ENCODE data around the gene NKX1-1. TPM values are rescaled to one million over a fixed set of nuclear protein-coding genes. Genes with fewer than 3 reads are reported as not detected.

The NKX1-1 gene
- total RNA-seq, 2 experiments from 2014 or later, result not detected

GRCh38 chr4:1379801-1380331 is 26.4 kb downstream of the NKX1-1 start:
- peaks cover 0 to under 1% of the 10 kb centered on the region in 2 experiments for H3K9me3 ChIP-seq (ENCODE audit: control insufficient read depth in 1 of 2, insufficient read depth in 1 of 2, low read length in 2 of 2)
- H3K36me3 ChIP-seq (ENCODE audit: insufficient read depth, low read length), result peaks cover 16% of the 10 kb centered on the region
- Mint-ChIP-seq H3K36me3 (ENCODE audit: low read depth) (peaks cover 9% of the 10 kb centered on the region), H3K4me3 (no peak overlapping the region), H3K9me3 (no peaks in the 10 kb centered on the region), H3K27me3 (no peaks in the 10 kb centered on the region), H3K27ac (no peak overlapping the region), H3K4me1 (ENCODE audit: low read depth) (no peaks in the 10 kb centered on the region)
- no peak overlapping the region for H3K27ac ChIP-seq (ENCODE audit: low read depth in 1 of 2, low read length in 2 of 2)
- ChIA-PET CTCF (no interaction called here), POLR2A (no interaction called here)
- intact Hi-C loops (cut with DNase I, micrococcal nuclease), result no loop called here
- ATAC-seq (ENCODE audit: poor library complexity), result no peak
- H3K4me3 ChIP-seq (ENCODE audit: low read length), result no peak overlapping the region
- no peak for DNase-seq
- TF ChIP-seq CTCF (IDR thresholded peaks at IDR 0.05), result no peak
- no peaks in the 10 kb centered on the region for H3K4me1 ChIP-seq (ENCODE audit: insufficient read depth, low read length)
- H3K27me3 ChIP-seq (ENCODE audit: control insufficient read depth in 1 of 2, insufficient read depth in 2 of 2, low read length in 2 of 2), result no peaks in the 10 kb centered on the region

- no peak overlapping the region for H3K4me3 ChIP-seq (ENCODE audit: low read length)
- H3K4me3 Mint-ChIP-seq, result no peak overlapping the region
- no peak overlapping the region for H3K27ac Mint-ChIP-seq
- H3K4me1 Mint-ChIP-seq (ENCODE audit: low read depth), result no peaks in the 10 kb centered on the region
- no peak for TF ChIP-seq CTCF (IDR thresholded peaks at IDR 0.05)
- no peaks in the 10 kb centered on the region for H3K9me3 ChIP-seq (ENCODE audit: control insufficient read depth in 1 of 2, insufficient read depth in 1 of 2, low read length in 2 of 2)
- no peaks in the 10 kb centered on the region for H3K27me3 Mint-ChIP-seq
- no peaks in the 10 kb centered on the region for H3K9me3 Mint-ChIP-seq
- DNase-seq (no peak), ATAC-seq (ENCODE audit: poor library complexity) (no peak)
- H3K4me1 ChIP-seq (ENCODE audit: insufficient read depth, low read length), result no peaks in the 10 kb centered on the region
- no peak overlapping the region for H3K27ac ChIP-seq (ENCODE audit: low read depth in 1 of 2, low read length in 2 of 2)
- ChIA-PET POLR2A (no interaction called here), CTCF (no interaction called here)
- peaks cover 9% of the 10 kb centered on the region for H3K36me3 Mint-ChIP-seq (ENCODE audit: low read depth)
- peaks cover 11% of the 10 kb centered on the region for H3K36me3 ChIP-seq (ENCODE audit: insufficient read depth, low read length)
- intact Hi-C loops (cut with DNase I, micrococcal nuclease), result no loop called here
- H3K27me3 ChIP-seq (ENCODE audit: control insufficient read depth in 1 of 2, insufficient read depth in 2 of 2, low read length in 2 of 2), result no peaks in the 10 kb centered on the region
Observed at GRCh38 chr4:1379351-1379781, 26.9 kb downstream of the NKX1-1 start.

- H3K27ac ChIP-seq (ENCODE audit: low read depth in 1 of 2, low read length in 2 of 2), result no peak overlapping the region
- no peaks in the 10 kb centered on the region for H3K27me3 ChIP-seq (ENCODE audit: control insufficient read depth in 1 of 2, insufficient read depth in 2 of 2, low read length in 2 of 2)
- Mint-ChIP-seq H3K27ac (no peak overlapping the region), H3K27me3 (no peaks in the 10 kb centered on the region), H3K4me3 (no peak overlapping the region), H3K36me3 (ENCODE audit: low read depth) (peaks cover 11% of the 10 kb centered on the region), H3K4me1 (ENCODE audit: low read depth) (no peaks in the 10 kb centered on the region), H3K9me3 (no peaks in the 10 kb centered on the region)
- H3K4me1 ChIP-seq (ENCODE audit: insufficient read depth, low read length), result no peaks in the 10 kb centered on the region
- ATAC-seq (ENCODE audit: poor library complexity) (no peak), DNase-seq (no peak)
- H3K36me3 ChIP-seq (ENCODE audit: insufficient read depth, low read length), result peaks cover 10% of the 10 kb centered on the region
- no peaks in the 10 kb centered on the region for H3K9me3 ChIP-seq (ENCODE audit: control insufficient read depth in 1 of 2, insufficient read depth in 1 of 2, low read length in 2 of 2)
- CTCF ChIA-PET, result no interaction called here
- no peak for TF ChIP-seq CTCF (IDR thresholded peaks at IDR 0.05)
- POLR2A ChIA-PET, result no interaction called here
- intact Hi-C loops (cut with DNase I, micrococcal nuclease), result no loop called here
- H3K4me3 ChIP-seq (ENCODE audit: low read length), result no peak overlapping the region
Observed at GRCh38 chr4:1378559-1379231, 27.5 kb downstream of the NKX1-1 start.

Data from CD4-positive, alpha-beta T cell (primary cell).